ENCODE measurements around the gene AOPEP. TPM values are rescaled to one million over a fixed set of nuclear protein-coding genes. Genes with fewer than 3 reads are reported as not detected.

AOPEP gene
- total and polyA plus RNA-seq, 2 donors (not counting 3 experiments of a cell fraction or from before 2014, with no cell fraction given), result 20.2 to 41.6 TPM

- dilution Hi-C loops (cut with MboI; ENCODE audit: extremely low pct_ligation_motif_present, low sequenced_read_pairs), result no loop called here
- POLR2A ChIA-PET, result no interaction called here
- CTCF ChIA-PET, result interaction anchor here (0.5 to 1.2 kb wide), 4 partner anchors 27 to 408 kb away, joined by 3 to 4 read pairs (median 3); no protein-coding TSS in a partner anchor
Observed at GRCh38 chr9:95088421-95089161, 362.1 kb downstream of the AOPEP start.

More at GRCh38 chr9:95088421-95089161, 362.1 kb downstream of the AOPEP start:
- Histone ChIP-seq H3K4me1 (ENCODE audit: control insufficient read depth, extremely low read depth, insufficient read depth, low read length) (no peaks in the 10 kb centered on the region), H3K4me3 (replicated peaks in 1 of 3; ENCODE audit: insufficient read depth in 1 of 3, low read depth in 1 of 3, low read length in 3 of 3) (no peak overlapping the region), H3K79me2 (ENCODE audit: control insufficient read depth, insufficient read depth, low read length) (no peaks in the 10 kb centered on the region), H3K27me3 (ENCODE audit: control insufficient read depth in 2 of 2, insufficient read depth in 2 of 2, low read length in 2 of 2) (no peaks in the 10 kb centered on the region), H4K20me1 (replicated peaks; ENCODE audit: control insufficient read depth, extremely low read depth, insufficient read depth, low read length) (no peaks in the 10 kb centered on the region), H3K9ac (replicated peaks; ENCODE audit: extremely low read depth, insufficient read depth, low read length) (no peak overlapping the region), H3K9me3 (replicated peaks; ENCODE audit: control insufficient read depth, insufficient read depth, low read length) (no peaks in the 10 kb centered on the region), H2AFZ (ENCODE audit: low read depth, low read length) (no peak overlapping the region), H3K36me3 (ENCODE audit: control insufficient read depth in 2 of 2, extremely low read depth in 1 of 2, insufficient read depth in 2 of 2, low read length in 2 of 2) (peaks cover 3 to 24% of the 10 kb centered on the region in 2 experiments), H3K9me1 (replicated peaks; ENCODE audit: control insufficient read depth, extremely low read depth, insufficient read depth, low read length) (no peaks in the 10 kb centered on the region), H3K4me2 (ENCODE audit: insufficient read depth, low read length) (no peak overlapping the region), H3K27ac (ENCODE audit: insufficient read depth, low read depth, low read length) (no peak overlapping the region)
- no TSS peak for BruUV-seq (replicated peaks)
- no peak for DNase-seq (ENCODE audit: low read depth, low spot score)
- intact Hi-C loops (cut with micrococcal nuclease), result no loop called here
- no peak for FAIRE-seq
- TF ChIP-seq JUN (IDR thresholded peaks at IDR 0.05; ENCODE audit: borderline replicate concordance, insufficient read depth, insufficient read length, low read depth) (no peak), EZH2 (IDR thresholded peaks at IDR 0.05; ENCODE audit: borderline replicate concordance, low read depth, low read length, severe bottlenecking) (no peak), POLR2A (IDR thresholded peaks at IDR 0.05; ENCODE audit: low read depth, low read length) (no peak), POLR2AphosphoS5 (IDR thresholded peaks at IDR 0.05; ENCODE audit: insufficient read depth, low read depth, low read length) (no peak), MYC (IDR thresholded peaks at IDR 0.05; ENCODE audit: low read depth, low read length) (no peak), FOS (IDR thresholded peaks at IDR 0.05; ENCODE audit: borderline replicate concordance, insufficient read depth, low read length) (no peak), MAX (IDR thresholded peaks at IDR 0.05; ENCODE audit: insufficient read depth, insufficient read length) (no peak), CTCF (IDR thresholded peaks at IDR 0.05; ENCODE audit: extremely low read depth in 1 of 2, insufficient read depth in 1 of 2, low read depth in 1 of 2, low read length in 2 of 2) (no peak), GATA2 (IDR thresholded peaks at IDR 0.05; ENCODE audit: insufficient read depth, insufficient read length, low read depth, low read length) (no peak)

Measured in endothelial cell of umbilical vein (primary cell).